Activated T-helper 1 cell treated with anti-CD3 and anti-CD28 coated beads, Interleukin-2, amount 50 U/mL, for 16 hours (primary cell): ENCODE measurements around the gene RPL29.
A peak's percentile ranks its signal among the peaks of the same experiment; 100 is the strongest.
"Not testable (repeated sequence)": the region's sequence is repeated elsewhere in the genome, so short reads cannot be mapped to it uniquely, and the experiment has no call there.

ENCODE experiments used
- DNase-seq, 2 donors: peaks; one replicate each; pipeline ENCODE4 v3.0.0-alpha.2; 2020; ENCODE audit warnings: low read depth in 1 of 2, low spot score in 1 of 2

The RPL29 gene

DNA sequence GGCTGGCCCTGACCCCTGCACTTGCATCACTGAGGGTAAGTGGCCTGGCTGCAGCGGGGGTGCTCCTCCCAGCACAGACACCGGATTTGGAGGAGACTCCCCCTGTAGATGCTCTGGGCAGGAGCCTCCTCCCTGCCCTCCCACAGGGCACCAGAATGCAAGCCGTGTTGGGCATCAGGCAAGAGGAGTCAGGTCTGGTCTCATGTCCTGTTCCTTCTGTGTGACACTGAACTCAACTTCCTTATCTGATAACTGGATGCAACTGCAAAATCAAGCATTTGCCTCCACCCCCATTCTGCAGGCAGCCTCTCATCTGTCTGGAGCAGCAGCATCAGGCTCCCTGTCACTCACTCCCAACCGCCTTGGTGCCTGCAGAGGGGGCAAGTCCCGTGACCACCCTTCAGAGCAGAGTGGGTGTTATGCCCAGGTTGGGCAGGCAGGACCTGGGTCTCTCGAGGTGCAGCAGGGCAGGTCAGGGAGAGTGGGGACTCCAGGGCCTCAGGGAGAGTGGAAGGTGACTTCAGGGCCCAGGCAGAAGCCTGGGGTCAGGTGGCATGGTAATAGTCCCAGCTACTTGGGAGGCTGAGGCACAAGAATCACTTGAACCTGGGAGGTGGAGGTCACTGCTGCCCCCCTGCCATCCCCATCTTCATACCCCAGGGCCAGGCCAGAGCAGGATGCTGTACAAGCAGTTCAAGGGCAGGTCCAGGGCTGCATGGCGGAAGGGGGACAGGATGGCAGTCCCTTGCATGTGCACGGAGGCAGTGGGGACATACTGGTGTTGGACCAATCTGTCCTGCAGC, 10.5 kb upstream of the RPL29 start:
- no peak for DNase-seq

DNA sequence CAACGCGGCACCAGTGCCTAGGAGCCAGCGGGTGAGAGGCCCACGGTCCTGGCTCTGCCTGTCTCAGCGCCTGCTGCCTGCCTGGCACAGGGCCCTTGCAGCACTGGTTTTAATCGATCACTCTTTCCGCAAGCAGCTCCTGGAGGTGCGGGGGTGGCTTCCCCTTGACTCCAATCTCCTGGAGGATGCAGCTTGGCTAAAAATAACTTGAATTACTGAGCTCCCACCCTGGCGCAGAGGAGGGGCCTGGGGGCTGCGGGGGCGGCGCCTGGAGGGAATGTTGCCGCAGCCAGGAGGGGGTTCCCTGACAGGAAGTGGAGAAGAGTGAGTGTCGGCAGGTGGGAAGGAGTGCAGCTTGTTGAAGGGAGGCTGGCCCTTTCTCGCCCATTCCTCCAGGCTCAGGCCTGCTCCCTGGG, 9.9 kb upstream of the RPL29 start:
- no peak for DNase-seq

DNA sequence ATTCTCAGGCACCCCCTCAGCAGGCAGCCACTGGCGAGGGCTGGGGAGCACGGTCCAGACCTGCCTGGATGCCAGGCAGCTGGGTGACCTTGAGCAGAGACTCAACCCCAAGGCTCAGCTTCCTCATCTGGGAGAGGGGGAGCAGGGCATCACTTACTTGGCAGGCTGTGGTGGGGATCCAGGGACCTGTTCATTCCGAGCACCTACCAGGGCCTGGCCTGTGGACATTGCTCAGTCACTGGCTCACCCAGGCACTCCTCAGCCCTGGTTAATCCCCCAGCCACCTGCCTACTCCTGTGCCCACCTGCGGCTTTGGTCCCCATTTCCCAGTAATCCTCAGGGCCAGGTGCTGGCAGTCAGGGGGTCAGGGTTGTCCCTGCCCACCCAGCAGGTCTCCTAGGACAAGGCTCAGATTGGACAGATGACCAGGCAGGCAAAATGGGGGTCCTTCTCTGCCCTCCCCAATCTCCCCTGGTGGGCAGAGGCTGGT, 9.3 kb upstream of the RPL29 start:
- no peak for DNase-seq

GRCh38 chr3:52004163-52004787, 8.6 kb upstream of the RPL29 start:
- no peak for DNase-seq

DNA sequence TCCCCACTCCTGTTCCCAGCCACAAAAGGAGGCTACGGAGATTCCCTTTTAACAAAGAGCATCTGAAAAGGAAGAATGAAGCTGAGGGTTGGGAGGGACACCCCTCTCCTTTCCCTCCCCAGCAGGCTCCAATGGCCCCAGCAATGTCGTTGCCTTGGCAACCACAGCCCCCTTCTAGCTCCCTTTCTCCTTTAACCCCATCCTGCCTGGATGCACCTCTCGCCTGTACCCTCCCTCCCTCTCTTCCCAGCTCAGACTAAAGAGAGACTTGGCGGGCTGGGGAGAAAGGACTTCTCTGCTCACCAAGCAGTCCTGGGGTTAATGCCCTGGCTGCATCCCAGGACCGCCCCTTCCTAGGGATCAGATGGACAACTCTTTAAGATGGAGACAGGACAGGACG, 7.1 kb upstream of the RPL29 start:
- DNase-seq = no peak

DNA sequence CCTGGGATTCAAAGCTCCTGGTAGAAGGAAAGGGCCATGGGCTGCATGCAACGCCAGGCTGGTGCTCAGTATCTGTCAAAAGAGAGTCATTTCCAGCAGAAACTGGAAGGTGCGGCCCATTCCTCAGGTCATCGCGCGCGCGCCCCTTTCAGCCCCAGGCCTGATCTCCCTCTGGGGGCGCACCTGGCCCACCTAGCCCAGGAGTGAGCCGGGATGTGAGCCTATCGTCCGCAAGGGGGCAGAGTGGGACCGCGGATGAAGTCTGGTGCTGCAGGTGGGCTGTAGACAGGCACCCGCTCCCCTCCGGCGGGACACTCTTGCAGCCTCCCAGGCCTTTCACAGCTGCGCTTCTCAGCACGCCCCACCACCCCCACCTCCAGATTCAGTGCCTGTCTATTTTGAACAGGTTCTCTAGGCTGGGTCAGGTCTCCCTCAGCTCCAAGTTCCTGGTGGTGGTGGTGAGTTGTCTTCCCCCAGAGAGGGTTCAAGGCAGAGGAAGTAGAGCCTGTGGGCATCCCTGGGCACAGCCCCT, 5.8 kb upstream of the RPL29 start:
- DNase-seq = peak; percentile 68 to 74

DNA sequence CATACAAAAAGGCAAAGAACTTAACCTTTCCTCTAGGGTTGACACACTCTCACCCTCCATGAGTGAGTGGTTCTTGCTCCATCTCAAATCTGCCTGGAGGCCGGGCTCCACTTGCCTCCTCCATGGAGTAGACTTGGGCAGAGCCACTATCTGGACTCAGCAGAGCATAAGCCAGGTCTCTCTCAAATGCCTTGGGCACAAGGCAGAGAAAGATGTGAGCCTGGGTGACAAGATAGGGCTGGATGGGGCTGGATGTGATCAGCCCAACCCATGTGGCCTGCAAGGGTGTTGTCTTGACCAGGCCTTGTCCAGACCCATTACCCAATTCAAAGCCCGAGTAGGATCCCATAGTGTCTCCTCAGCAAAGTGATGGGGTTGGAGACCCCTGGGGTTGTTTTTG, 4.2 kb upstream of the RPL29 start:
- no peak for DNase-seq

GRCh38 chr3:51998774-51999173, 3.1 kb upstream of the RPL29 start:
- DNase-seq = no peak

- no peak for DNase-seq
These were observed 2.4 kb upstream of the RPL29 start for GRCh38 chr3:51997935-51998596.

DNA sequence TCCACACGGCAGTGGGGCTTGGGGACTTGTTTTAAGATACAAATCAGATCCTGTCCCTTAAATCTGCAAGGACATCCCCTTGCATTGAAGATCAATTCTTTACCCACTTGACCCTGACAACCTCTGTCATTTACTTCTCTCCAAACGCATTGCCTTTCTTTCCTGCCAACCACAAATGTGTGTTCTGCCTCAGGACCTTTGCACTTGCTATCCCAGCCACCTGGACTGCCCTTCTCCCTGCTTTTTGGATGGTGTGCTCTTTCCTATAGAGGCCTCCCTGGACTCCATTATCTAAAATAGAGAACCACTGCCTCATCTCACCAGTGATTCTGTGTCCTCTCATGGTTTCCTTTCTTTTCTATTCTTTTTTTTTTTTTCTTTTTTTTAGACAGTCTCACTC, 1.5 kb upstream of the RPL29 start:
- DNase-seq = no peak

- DNase-seq = no peak
These were observed 1.2 kb downstream of the RPL29 start for GRCh38 chr3:51994530-51994929.

DNA sequence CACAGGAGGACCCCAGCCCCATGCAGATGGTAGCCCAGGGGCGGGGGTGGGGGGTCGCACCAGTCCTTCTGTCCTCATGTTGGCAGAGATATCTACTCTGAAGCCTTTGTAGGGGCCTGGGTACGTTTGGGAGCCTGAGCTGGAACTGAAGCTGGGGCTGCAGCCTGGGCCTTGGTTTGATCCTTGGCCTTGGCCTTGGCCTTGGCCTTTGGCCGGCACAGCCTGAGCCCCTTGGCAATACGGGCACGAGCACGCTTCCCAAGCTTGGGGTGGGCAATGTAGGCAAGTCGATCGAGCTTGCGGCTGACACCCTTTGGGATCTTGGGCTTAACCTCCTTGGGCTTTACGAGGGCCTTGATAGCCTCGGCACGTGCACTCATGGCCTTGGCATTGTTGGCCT, 2.0 kb downstream of the RPL29 start:
- not testable (repeated sequence) for DNase-seq

DNA sequence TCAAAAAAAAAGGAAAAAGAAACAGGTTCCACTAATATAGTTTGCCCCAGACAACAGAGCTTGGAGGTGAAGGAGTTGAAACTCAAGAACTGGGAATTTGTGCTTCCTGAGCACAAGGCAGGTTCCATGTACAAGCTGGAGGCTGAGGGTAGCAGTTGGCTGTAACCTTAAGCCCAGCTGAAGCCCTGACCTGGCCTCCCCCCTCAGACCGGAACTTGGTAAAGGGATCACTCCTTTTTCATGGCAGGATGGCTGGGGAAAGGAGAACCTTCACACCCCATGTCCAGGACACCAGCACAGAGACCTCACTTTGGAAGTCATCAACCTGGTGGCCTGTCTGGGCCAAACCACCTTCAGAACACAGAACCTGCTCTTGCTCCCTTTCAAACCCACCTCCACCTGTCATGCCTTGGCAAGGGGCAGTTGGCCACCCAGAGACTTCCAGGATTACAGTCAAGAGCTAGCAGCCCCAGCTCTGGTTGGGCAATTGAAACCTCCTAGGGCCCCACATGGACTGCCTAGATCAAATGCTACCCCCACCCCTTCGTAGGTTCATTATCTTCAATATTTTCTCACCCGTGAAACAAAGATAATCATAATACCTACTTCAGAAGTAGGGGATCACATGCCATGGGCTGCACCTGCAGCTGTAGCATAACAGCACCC, 3.5 kb downstream of the RPL29 start:
- DNase-seq = no peak

DNA sequence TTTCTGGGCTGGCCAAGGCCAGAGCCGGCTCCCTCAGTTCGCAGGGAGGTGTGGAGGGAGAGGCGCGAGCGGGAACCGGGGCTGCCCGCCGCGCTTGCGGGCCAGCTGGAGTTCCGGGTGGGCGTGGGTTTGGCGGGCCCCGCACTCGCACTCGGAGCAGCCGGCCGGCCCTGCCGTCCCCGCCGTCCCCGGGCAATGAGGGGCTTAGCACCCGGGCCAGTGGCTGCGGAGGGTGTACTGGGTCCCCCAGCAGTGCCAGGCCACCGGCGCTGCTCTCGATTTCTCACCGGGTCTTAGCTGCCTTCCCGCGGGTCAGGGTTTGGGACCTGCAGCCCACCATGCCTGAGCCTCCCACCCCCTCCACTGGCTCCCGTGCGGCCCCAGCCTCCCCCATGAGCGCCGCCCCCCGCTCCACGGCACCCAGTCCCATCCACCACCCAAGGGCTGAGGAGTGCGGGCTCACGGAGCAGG, 5.2 kb downstream of the RPL29 start:
- not testable (repeated sequence) for DNase-seq

DNA sequence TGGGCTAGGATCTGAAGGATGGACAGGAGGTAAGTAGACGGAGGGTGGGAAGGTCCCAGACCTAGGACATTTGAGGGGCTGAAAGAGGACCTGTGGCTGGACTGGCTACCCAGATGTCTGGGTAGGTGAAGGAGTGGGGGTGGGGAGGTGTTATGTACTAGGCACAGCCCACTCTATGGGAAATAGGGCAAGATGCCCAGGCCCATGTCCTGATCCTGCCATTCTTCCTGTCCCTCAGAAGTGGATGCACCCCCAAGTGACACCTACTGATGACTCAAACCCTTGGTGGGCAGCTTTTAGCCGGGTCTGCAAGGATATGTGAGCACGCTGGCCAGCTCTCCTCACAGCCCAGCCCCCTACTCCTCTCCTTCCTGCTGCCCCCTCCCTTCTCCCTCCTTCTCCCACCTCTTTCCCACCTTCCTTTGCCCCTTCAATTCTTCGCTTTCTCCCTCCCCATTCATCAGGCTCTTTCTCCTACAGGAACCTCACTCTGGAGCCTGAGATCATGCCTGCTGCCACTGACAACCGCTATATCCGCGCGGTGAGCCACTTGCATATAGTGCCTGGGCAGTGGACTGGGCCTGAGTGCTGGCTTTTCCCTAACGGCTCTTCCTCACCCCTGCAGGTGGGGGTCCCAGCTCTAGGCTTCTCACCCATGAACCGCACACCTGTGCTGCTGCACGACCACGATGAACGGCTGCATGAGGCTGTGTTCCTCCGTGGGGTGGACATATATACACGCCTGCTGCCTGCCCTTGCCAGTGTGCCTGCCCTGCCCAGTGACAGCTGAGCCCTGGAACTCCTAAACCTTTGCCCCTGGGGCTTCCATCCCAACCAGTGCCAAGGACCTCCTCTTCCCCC, 7.2 kb downstream of the RPL29 start:
- DNase-seq = no peak

DNA sequence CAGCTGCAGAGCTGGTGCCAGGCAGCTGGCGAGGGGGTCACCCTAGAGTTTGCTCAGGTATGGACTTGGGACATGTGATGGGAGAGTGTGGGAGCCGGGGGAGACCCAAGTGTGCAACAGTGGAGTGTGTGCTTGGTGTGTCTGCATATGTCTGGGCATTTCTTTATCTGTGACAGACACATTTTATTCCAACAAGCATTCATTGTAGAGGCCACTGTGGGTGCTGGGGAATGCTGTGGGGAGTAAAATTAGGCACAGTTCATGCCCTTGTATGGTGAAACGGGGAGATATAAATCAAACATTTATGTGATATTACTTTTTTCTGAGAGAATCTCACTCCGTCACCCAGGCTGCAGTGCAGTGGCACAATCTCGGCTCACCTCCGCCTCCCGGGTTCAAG, 8.1 kb downstream of the RPL29 start:
- DNase-seq = no peak

GRCh38 chr3:51986010-51986947, 9.4 kb downstream of the RPL29 start:
- no peak for DNase-seq

DNA sequence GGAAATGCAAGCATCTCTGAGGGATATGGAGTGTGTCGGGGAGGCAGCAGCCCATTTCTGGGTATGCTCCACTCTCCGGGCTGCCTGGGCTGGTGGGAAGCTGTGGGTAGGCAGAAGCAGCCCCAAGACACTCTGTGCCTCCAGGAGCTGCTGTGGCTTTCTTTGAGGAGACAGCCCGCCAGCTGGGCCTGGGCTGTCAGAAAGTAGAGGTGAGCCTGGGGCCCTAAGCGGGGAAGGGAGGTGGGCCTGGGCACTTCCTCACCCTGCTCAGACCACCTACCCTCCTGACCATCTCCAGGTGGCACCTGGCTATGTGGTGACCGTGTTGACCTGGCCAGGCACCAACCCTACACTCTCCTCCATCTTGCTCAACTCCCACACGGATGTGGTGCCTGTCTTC, 10.6 kb downstream of the RPL29 start:
- DNase-seq = no peak

- no peak for DNase-seq
These were observed 11.4 kb downstream of the RPL29 start for GRCh38 chr3:51984269-51984647.
